GM12878 (cell line): ENCODE results near the gene ADH7. TPM values are rescaled to one million over a fixed set of nuclear protein-coding genes. Genes with fewer than 3 reads are reported as not detected.
A peak's percentile ranks its signal among the peaks of the same experiment; 100 is the strongest.
"Not testable (repeated sequence)": the region's sequence is repeated elsewhere in the genome, so short reads cannot be mapped to it uniquely, and the experiment has no call there.

Experiments
- ATAC-seq: fragments of 200-7000 bp; cut with Tn5 transposase; 3 replicates; pipeline ENCODE4 v1.9.1; 2020; ENCODE audit warnings: mild to moderate bottlenecking, moderate library complexity
- BruUV-seq: library from RNA; stranded (reverse); fragments of 400-500 nt; replicated peaks from 2 replicates; lab custom pipeline; 2021; lab: Mats Ljungman, UMichigan
- CTCF ChIA-PET: fragments of 300-600 bp; sonication (Branson Sonifier 250); formaldehyde crosslinking; extraction: SDS; loops from one replicate; lab custom pipeline; 2021; ENCODE audit warnings: inconsistent platforms; lab: Yijun Ruan, JAX
- POLR2A ChIA-PET: fragments of 350-600 bp; formaldehyde crosslinking; extraction: SDS; loops from one replicate; lab custom pipeline; 2021; ENCODE audit warnings: inconsistent platforms; lab: Charles Lee
- RAD21 ChIA-PET: fragments of 300-600 bp; sonication (Branson Sonifier 250); formaldehyde crosslinking; loops from one replicate; lab custom pipeline; 2023; ENCODE audit warnings: antibody characterized with exemption; ENCODE audit not compliant: unreplicated experiment; lab: Charles Lee
- SMC1A ChIA-PET: fragments of 300-600 bp; sonication (Branson Sonifier 250); formaldehyde crosslinking; loops from one replicate; lab custom pipeline; 2023; ENCODE audit not compliant: unreplicated experiment, uncharacterized antibody; lab: Charles Lee
- DNase-seq: peaks from one replicate; pipeline ENCODE4 v3.0.0-alpha.2; 2011; ENCODE audit warnings: low read depth, low spot score
- FAIRE-seq: peaks from 3 replicates; lab custom pipeline; 2011; peaks lifted over from hg19 to GRCh38; lab: Jason Lieb, UNC
- H2AFZ ChIP-seq: 2 replicates; pipeline ENCODE4 v1.6.0; 2011; ENCODE audit warnings: low read depth, low read length, control low read depth; ENCODE audit not compliant: control insufficient read depth
- H3K27ac ChIP-seq: 2 replicates; pipeline ENCODE4 v1.5.1; 2011; ENCODE audit warnings: control low read depth; ENCODE audit not compliant: control insufficient read depth, insufficient read depth
- H3K27me3 ChIP-seq, 2 experiments: replicated peaks in 1 of 2; 2 replicates each; pipeline versions ENCODE4 v1.6.0 to v1.6.1; 2011; ENCODE audit warnings: low read length in 1 of 2; ENCODE audit not compliant: control insufficient read depth in 2 of 2, insufficient read depth in 2 of 2
- H3K36me3 ChIP-seq, 2 experiments: 2 replicates each; pipeline ENCODE4 v1.5.1; 2011; ENCODE audit warnings: low read length in 1 of 2; ENCODE audit not compliant: control insufficient read depth in 2 of 2, insufficient read depth in 2 of 2
- H3K4me1 ChIP-seq: 2 replicates; pipeline ENCODE4 v1.6.1; 2011; ENCODE audit warnings: mild to moderate bottlenecking, low read length, moderate library complexity, mixed read lengths; ENCODE audit not compliant: control insufficient read depth, insufficient read depth
- H3K4me2 ChIP-seq: 2 replicates; pipeline ENCODE4 v1.6.0; 2011; ENCODE audit warnings: control low read depth; ENCODE audit not compliant: control insufficient read depth, insufficient read depth
- H3K4me3 ChIP-seq: fragments of 200-600 bp; sonication (generic); 2 replicates; pipeline ENCODE4 v1.5.1; 2016
- H3K79me2 ChIP-seq: 2 replicates; pipeline ENCODE4 v1.6.0; 2011; ENCODE audit warnings: low read length; ENCODE audit not compliant: control insufficient read depth, insufficient read depth
- H3K9ac ChIP-seq: 2 replicates; pipeline ENCODE4 v1.8.0; 2011; ENCODE audit warnings: low read length, control low read depth, mixed read lengths; ENCODE audit not compliant: control insufficient read depth, insufficient read depth
- H3K9me3 ChIP-seq: replicated peaks from 3 replicates; pipeline ENCODE4 v1.5.1; 2011; ENCODE audit warnings: mild to moderate bottlenecking, low read length; ENCODE audit not compliant: control insufficient read depth, insufficient read depth
- H4K20me1 ChIP-seq: 2 replicates; pipeline ENCODE4 v1.6.0; 2011; ENCODE audit not compliant: control insufficient read depth, insufficient read depth
- BCLAF1 ChIP-seq: fragments of 450-650 bp; IDR thresholded peaks from 2 replicates; pipeline ENCODE4 v1.6.1; 2017; ENCODE audit warnings: antibody characterized with exemption, mild to moderate bottlenecking, moderate library complexity
- CEBPZ ChIP-seq: fragments of 150-350 bp; IDR thresholded peaks from 2 replicates; pipeline ENCODE4 v1.6.1; 2016; ENCODE audit warnings: low read depth, low read length
- CTCF ChIP-seq, 3 experiments: IDR thresholded peaks in 2 of 3; conservative IDR thresholded peaks in 1 of 3; 2 replicates each; pipeline ENCODE4 v1.5.1; 2011; ENCODE audit warnings: low read depth in 3 of 3, low read length in 3 of 3, mild to moderate bottlenecking in 3 of 3, control low read depth in 2 of 3, moderate library complexity in 2 of 3, inconsistent platforms in 1 of 3, mixed read lengths in 1 of 3; ENCODE audit not compliant: control insufficient read depth in 2 of 3, insufficient read depth in 1 of 3; ENCODE audit errors: extremely low read depth in 1 of 3
- EED ChIP-seq: sonication (generic); IDR thresholded peaks from 2 replicates; pipeline ENCODE4 v1.6.1; 2016; ENCODE audit warnings: antibody characterized with exemption, low read depth
- RAD21 ChIP-seq: IDR thresholded peaks from 2 replicates; pipeline ENCODE4 v1.6.1; 2011; ENCODE audit warnings: mild to moderate bottlenecking, low read depth, low read length, moderate library complexity; ENCODE audit not compliant: insufficient read depth
- WGBS: methylation state at CpG from one replicate; pipeline ENCODE4 v1.1.6; 2016; ENCODE audit warnings: low lambda C conversion rate; ENCODE audit not compliant: insufficient replicate concordance, insufficient coverage; ENCODE audit errors: missing lambda C conversion rate; 5-methylcytosine and 5-hydroxymethylcytosine counted together
- in situ Hi-C: fragments of 300-500 bp; cut with MboI; formaldehyde crosslinking; loops from 9 replicates; pipeline ENCODE4 v1.14.3; 2018; ENCODE audit warnings: mixed read lengths
- intact Hi-C: fragments of 100-400 bp; cut with micrococcal nuclease; formaldehyde crosslinking; loops from one replicate; pipeline ENCODE4 v1.14.2; 2022; ENCODE audit not compliant: unreplicated experiment
- polyA plus RNA-seq, 11 experiments: library from polyadenylated mRNA; depleted of rRNA in 4 of 11; unstranded in 6 of 11; stranded (reverse) in 5 of 11; fragments of >200 nt; fragmentation: Nextera tagmentation in 4 of 11; fragmentation: Illumina TruSeq in 1 of 11; extraction: Ambion mirVana in 4 of 11; extraction: Trizol in 1 of 11; gene quantifications; 1 replicate in 1 of 11; 2 replicates in 10 of 11; pipeline versions ENCODE4 v1.2.1 to v1.2.3, GENCODE V29; 2011 to 2016; ENCODE audit warnings: inconsistent platforms in 2 of 11, missing spikeins in 2 of 11, low read depth in 1 of 11
- total RNA-seq, 4 experiments: library from RNA; depleted of rRNA in 3 of 4; stranded (reverse); fragments of >200 nt in 3 of 4; fragmentation: Illumina TruSeq in 1 of 4; extraction: Trizol in 1 of 4; gene quantifications; 2 replicates each; pipeline versions ENCODE4 v1.2.1 to v1.2.3, GENCODE V29; 2013 to 2021

ADH7 gene
- total and polyA plus RNA-seq, 10 of the 15 experiments (the other 5 are each of a cell fraction or from before 2014, with no cell fraction given) = not detected

DNA sequence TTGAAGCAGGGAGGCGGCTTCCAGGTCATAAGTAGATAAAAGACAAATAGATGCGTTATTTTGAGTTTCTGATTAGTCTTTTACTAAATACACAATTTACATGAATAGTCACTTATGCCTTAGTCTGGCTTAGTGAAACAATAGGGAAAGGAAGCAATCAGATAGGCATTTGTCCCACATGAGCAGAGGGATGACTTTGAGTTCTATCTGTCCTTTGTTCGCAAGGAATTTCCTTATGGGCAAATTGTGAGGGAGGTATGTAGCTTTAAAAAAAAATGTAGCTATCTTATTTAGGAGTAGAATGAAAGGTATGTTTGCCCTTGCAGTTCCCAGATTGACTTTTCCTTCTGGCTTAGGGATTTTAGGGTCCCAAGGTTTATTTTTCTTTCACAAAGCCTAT lies 56.3 kb downstream of the ADH7 start (continued):
- no peak for TF ChIP-seq BCLAF1
- TF ChIP-seq EED = no peak
- no peak for TF ChIP-seq CEBPZ

DNA sequence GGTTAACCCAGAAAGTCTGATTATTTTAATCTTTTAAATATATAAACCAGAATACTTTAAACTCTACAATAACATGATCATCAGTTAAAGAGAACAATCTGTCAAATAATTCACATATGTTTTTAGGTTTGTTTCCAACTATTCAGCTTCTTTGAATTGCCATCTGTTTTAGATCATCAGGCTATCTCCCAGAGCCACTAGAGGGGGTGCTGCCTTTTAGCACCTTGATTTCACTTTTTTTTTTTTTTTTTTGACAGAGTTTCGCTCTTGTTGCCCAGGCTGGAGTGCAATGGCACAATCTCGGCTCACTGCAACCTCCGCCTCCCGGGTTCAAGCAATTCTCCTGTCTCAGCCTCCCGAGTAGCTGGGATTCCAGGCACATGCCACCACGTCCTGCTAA lies 57.8 kb downstream of the ADH7 start:
- CTCF ChIA-PET = interaction anchor here (2.0 to 7.1 kb wide), 2 partner anchors 27 to 34 kb away, joined by 7 to 60 read pairs; no protein-coding TSS in a partner anchor
- intact Hi-C loops, BruUV-seq, H3K27me3 ChIP-seq, H4K20me1 ChIP-seq, H3K9me3 ChIP-seq, H3K4me2 ChIP-seq, H3K79me2 ChIP-seq, H3K27ac ChIP-seq, in situ Hi-C loops, H3K4me3 ChIP-seq, H3K4me1 ChIP-seq, H3K9ac ChIP-seq, H2AFZ ChIP-seq, DNase-seq, POLR2A ChIA-PET, H3K36me3 ChIP-seq, FAIRE-seq: not testable (repeated sequence)
- ATAC-seq = peak; percentile 64; the same call in 2 of the 3 replicates
- WGBS = 26% methylated on average over 4 of the region's 6 CpGs
- SMC1A ChIA-PET = interaction anchor here (3.7 kb wide), 1 partner anchor 27 kb away, joined by 30 read pairs; no protein-coding TSS in a partner anchor
- RAD21 ChIA-PET = interaction anchor here (0.7 to 1.4 kb wide), 2 partner anchors 27 to 705 kb away, joined by 3 to 7 read pairs; no protein-coding TSS in a partner anchor
- TF ChIP-seq RAD21 (peak; percentile 17; the same call in 1 of the 2 replicates), CTCF (IDR thresholded peaks at IDR 0.05 in 2 of 3, conservative IDR thresholded peaks at IDR 0.05 in 1 of 3; ENCODE audit: control insufficient read depth in 2 of 3, extremely low read depth in 1 of 3, insufficient read depth in 1 of 3, low read depth in 3 of 3, low read length in 3 of 3) (peak; percentile 12 to 25 (median 17); a peak in 3 of 6 replicates)

DNA sequence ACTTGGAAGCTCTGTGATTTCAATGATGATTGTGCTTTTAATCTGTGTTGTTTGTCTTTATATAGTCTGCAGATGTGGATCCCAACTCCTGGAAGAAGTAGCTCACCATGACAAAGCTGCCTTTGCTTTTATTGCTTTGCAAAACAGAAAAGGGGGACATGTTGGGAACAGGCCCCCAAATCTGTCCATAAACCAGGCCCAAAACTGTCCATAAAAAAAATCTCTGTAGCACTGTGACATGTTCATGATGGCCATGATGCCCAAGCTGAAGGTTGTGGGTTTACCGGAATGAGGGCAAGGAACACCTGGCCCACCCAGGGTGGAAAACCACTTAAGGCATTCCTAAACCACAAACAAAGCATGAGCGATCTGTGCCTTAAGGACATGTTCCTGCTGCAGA lies 62.7 kb downstream of the ADH7 start:
- in situ Hi-C loops, SMC1A ChIA-PET: not testable (repeated sequence)

More for the DNA sequence above, 62.7 kb downstream of the ADH7 start:
- ATAC-seq, H4K20me1 ChIP-seq, CTCF ChIA-PET, BruUV-seq, H3K4me1 ChIP-seq, H3K9ac ChIP-seq, FAIRE-seq, H2AFZ ChIP-seq, H3K36me3 ChIP-seq, H3K9me3 ChIP-seq, H3K4me3 ChIP-seq, H3K27ac ChIP-seq, H3K4me2 ChIP-seq, H3K79me2 ChIP-seq, POLR2A ChIA-PET, intact Hi-C loops, H3K27me3 ChIP-seq, RAD21 ChIA-PET, DNase-seq: not testable (repeated sequence)
- WGBS = 30% methylated on average over 2 of the region's 2 CpGs
